Measurements from ENCODE around the gene RAB3A.

- TF ChIP-seq, protein P1, sequence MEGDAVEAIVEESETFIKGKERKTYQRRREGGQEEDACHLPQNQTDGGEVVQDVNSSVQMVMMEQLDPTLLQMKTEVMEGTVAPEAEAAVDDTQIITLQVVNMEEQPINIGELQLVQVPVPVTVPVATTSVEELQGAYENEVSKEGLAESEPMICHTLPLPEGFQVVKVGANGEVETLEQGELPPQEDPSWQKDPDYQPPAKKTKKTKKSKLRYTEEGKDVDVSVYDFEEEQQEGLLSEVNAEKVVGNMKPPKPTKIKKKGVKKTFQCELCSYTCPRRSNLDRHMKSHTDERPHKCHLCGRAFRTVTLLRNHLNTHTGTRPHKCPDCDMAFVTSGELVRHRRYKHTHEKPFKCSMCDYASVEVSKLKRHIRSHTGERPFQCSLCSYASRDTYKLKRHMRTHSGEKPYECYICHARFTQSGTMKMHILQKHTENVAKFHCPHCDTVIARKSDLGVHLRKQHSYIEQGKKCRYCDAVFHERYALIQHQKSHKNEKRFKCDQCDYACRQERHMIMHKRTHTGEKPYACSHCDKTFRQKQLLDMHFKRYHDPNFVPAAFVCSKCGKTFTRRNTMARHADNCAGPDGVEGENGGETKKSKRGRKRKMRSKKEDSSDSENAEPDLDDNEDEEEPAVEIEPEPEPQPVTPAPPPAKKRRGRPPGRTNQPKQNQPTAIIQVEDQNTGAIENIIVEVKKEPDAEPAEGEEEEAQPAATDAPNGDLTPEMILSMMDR (IDR thresholded peaks at IDR 0.05; ENCODE audit: extremely low read depth in 1 of 2, insufficient read depth in 1 of 2, low read depth in 1 of 2, low read length in 2 of 2) = no peak
- TF ChIP-seq MAX (IDR thresholded peaks at IDR 0.05; ENCODE audit: insufficient read depth, insufficient read length) (no peak), POLR2A (IDR thresholded peaks at IDR 0.05; ENCODE audit: low read depth, low read length) (no peak)
These were observed 16.2 kb upstream of the RAB3A start for GRCh38 chr19:18219911-18220631.
